GM23338 (cell line): Measurements from ENCODE around the gene ZNF469. TPM values are rescaled to one million over a fixed set of nuclear protein-coding genes. Genes with fewer than 3 reads are reported as not detected.

Experiments used
- ATAC-seq: fragments of 200-7000 bp; cut with Tn5 transposase; 3 replicates; pipeline ENCODE4 v1.9.1; 2020
- DNase-seq: peaks from one replicate; pipeline ENCODE4 v3.0.0-alpha.2; 2015; ENCODE audit warnings: low spot score
- H2AFZ ChIP-seq: fragments of 200-600 bp; sonication (generic); 2 replicates; pipeline ENCODE4 v1.8.0; 2016; ENCODE audit warnings: antibody characterized with exemption, mild to moderate bottlenecking, moderate library complexity
- H3F3A ChIP-seq: fragments of 200-600 bp; sonication (generic); replicated peaks from 2 replicates; pipeline ENCODE4 v1.8.0; 2017; ENCODE audit warnings: antibody characterized with exemption, mixed run types, low read depth
- H3K27ac ChIP-seq: fragments of 200-600 bp; sonication (generic); 2 replicates; pipeline ENCODE4 v1.6.1; 2016; ENCODE audit warnings: low read depth
- H3K27me3 ChIP-seq: fragments of 200-600 bp; sonication (generic); 2 replicates; pipeline ENCODE4 v1.8.0; 2016; ENCODE audit warnings: mild to moderate bottlenecking, mixed run types, moderate library complexity; ENCODE audit not compliant: insufficient read depth
- H3K36me3 ChIP-seq: fragments of 200-600 bp; sonication (generic); 2 replicates; pipeline ENCODE4 v1.8.0; 2016; ENCODE audit warnings: mild to moderate bottlenecking; ENCODE audit not compliant: insufficient read depth
- H3K4me1 ChIP-seq: fragments of 200-600 bp; sonication (generic); 2 replicates; pipeline ENCODE4 v1.8.0; 2016; ENCODE audit warnings: mild to moderate bottlenecking, moderate library complexity; ENCODE audit not compliant: insufficient read depth
- H3K4me2 ChIP-seq: fragments of 200-600 bp; sonication (generic); 2 replicates; pipeline ENCODE4 v1.7.1; 2017; ENCODE audit warnings: mixed run types
- H3K4me3 ChIP-seq: fragments of 200-600 bp; sonication (generic); 2 replicates; pipeline ENCODE4 v1.6.1; 2016; ENCODE audit warnings: mixed run types
- H3K79me2 ChIP-seq: fragments of 200-600 bp; sonication (generic); replicated peaks from 2 replicates; pipeline ENCODE4 v1.8.0; 2017; ENCODE audit warnings: mild to moderate bottlenecking; ENCODE audit not compliant: insufficient read depth
- H3K9me2 ChIP-seq: fragments of 200-600 bp; sonication (generic); 2 replicates; pipeline ENCODE4 v1.8.0; 2017; ENCODE audit not compliant: insufficient read depth
- H4K20me1 ChIP-seq: fragments of 200-600 bp; sonication (generic); replicated peaks from 2 replicates; pipeline ENCODE4 v1.8.0; 2017; ENCODE audit warnings: mild to moderate bottlenecking; ENCODE audit not compliant: insufficient read depth
- H3K27ac Mint-ChIP-seq: 2 replicates; pipeline ENCODE4 v1.8.0; 2020; ENCODE audit warnings: inconsistent platforms, mild to moderate bottlenecking, moderate library complexity, mixed read lengths
- H3K27me3 Mint-ChIP-seq: 3 replicates; pipeline ENCODE4 v1.8.0; 2022; ENCODE audit warnings: low read depth, mild to moderate bottlenecking, moderate library complexity, mixed read lengths, inconsistent platforms; ENCODE audit not compliant: insufficient read depth, poor library complexity
- H3K36me3 Mint-ChIP-seq: 3 replicates; pipeline ENCODE4 v1.8.0; 2021; ENCODE audit warnings: low read depth, mild to moderate bottlenecking, inconsistent platforms, moderate library complexity, mixed read lengths
- H3K4me1 Mint-ChIP-seq: 3 replicates; pipeline ENCODE4 v1.8.0; 2020; ENCODE audit warnings: mild to moderate bottlenecking, inconsistent platforms, mixed read lengths
- H3K4me3 Mint-ChIP-seq: 3 replicates; pipeline ENCODE4 v1.8.0; 2021; ENCODE audit warnings: moderate library complexity, mild to moderate bottlenecking, inconsistent platforms, mixed read lengths
- H3K9me3 Mint-ChIP-seq: 3 replicates; pipeline ENCODE4 v1.8.0; 2020; ENCODE audit warnings: moderate library complexity, mild to moderate bottlenecking, inconsistent platforms, mixed read lengths
- CREB1 ChIP-seq: fragments of 250-450 bp; sonication (Bioruptor Pico); IDR thresholded peaks from 2 replicates; pipeline ENCODE4 v1.5.0; 2020; ENCODE audit warnings: low read depth, mild to moderate bottlenecking, moderate library complexity
- EZH2 ChIP-seq: fragments of 200-600 bp; sonication (generic); IDR thresholded peaks from one replicate; pipeline ENCODE4 v1.8.0; 2017; ENCODE audit warnings: antibody characterized with exemption, mild to moderate bottlenecking, low read depth; ENCODE audit not compliant: unreplicated experiment
- EZH2phosphoT487 ChIP-seq: fragments of 200-600 bp; sonication (generic); IDR thresholded peaks from one replicate; pipeline ENCODE4 v1.8.1; 2018; ENCODE audit warnings: antibody characterized with exemption; ENCODE audit not compliant: unreplicated experiment
- JUNB ChIP-seq: IDR thresholded peaks from one replicate; pipeline ENCODE4 v1.6.1; 2016; ENCODE audit warnings: antibody characterized with exemption; ENCODE audit not compliant: unreplicated experiment
- NANOG ChIP-seq: IDR thresholded peaks from 2 replicates; pipeline ENCODE4 v1.6.1; 2016; ENCODE audit warnings: antibody characterized with exemption, borderline replicate concordance
- POLR2AphosphoS5 ChIP-seq: IDR thresholded peaks from 2 replicates; pipeline ENCODE4 v1.6.1; 2016; ENCODE audit warnings: antibody characterized with exemption, low read depth
- REST ChIP-seq: IDR thresholded peaks from one replicate; pipeline ENCODE4 v1.6.1; 2018; ENCODE audit warnings: antibody characterized with exemption; ENCODE audit not compliant: unreplicated experiment
- STAT1 ChIP-seq: IDR thresholded peaks from one replicate; pipeline ENCODE4 v1.6.1; 2016; ENCODE audit warnings: antibody characterized with exemption; ENCODE audit not compliant: unreplicated experiment
- ZNF114 ChIP-seq: fragments of 250-450 bp; sonication (Bioruptor Pico); IDR thresholded peaks from 2 replicates; pipeline ENCODE4 v1.5.0; 2020; ENCODE audit warnings: mild to moderate bottlenecking, moderate library complexity
- ZNF331 ChIP-seq: fragments of 250-450 bp; sonication (Bioruptor Pico); IDR thresholded peaks from 2 replicates; pipeline ENCODE4 v1.5.0; 2020; ENCODE audit warnings: low read depth, mild to moderate bottlenecking, moderate library complexity
- polyA plus RNA-seq: library from polyadenylated mRNA; unstranded; fragments of >200 nt; fragmentation: Nextera tagmentation; extraction: Ambion mirVana; gene quantifications from 2 replicates; pipeline ENCODE4 v1.2.1, GENCODE V29; 2016
- total RNA-seq: library from RNA; depleted of rRNA; stranded (reverse); fragments of >200 nt; shearing (Covaris generic); gene quantifications from 2 replicates; pipeline ENCODE4 v1.2.3, GENCODE V29; 2014
- TF ChIP-seq, protein P1 (sequence below): IDR thresholded peaks from 2 replicates; pipeline ENCODE4 v1.6.1; 2016; ENCODE audit warnings: antibody characterized with exemption
- TF ChIP-seq, protein P2 (sequence below), 2 experiments: fragments of 200-600 bp in 1 of 2; sonication (generic) in 1 of 2; conservative IDR thresholded peaks; 2 replicates each; pipeline versions ENCODE4 v1.5.1 to v1.6.1; 2016 to 2017; ENCODE audit warnings: antibody characterized with exemption in 2 of 2, low read depth in 2 of 2, mild to moderate bottlenecking in 2 of 2, moderate library complexity in 1 of 2

Gene ZNF469
- total and polyA plus RNA-seq, 2 experiments from 2014 or later, result 0.23 to 1.9 TPM

GRCh38 chr16:88415713-88416323, 33.1 kb downstream of the ZNF469 start:
- Mint-ChIP-seq H3K27me3 (peaks cover 6% of the 10 kb centered on the region), H3K4me3 (no peak overlapping the region), H3K4me1 (no peaks in the 10 kb centered on the region), H3K36me3 (no peaks in the 10 kb centered on the region), H3K9me3 (no peaks in the 10 kb centered on the region), H3K27ac (no peak overlapping the region)
- H3K9me2 ChIP-seq, result no peaks in the 10 kb centered on the region
- H3K4me2 ChIP-seq, result no peak overlapping the region
- no peaks in the 10 kb centered on the region for H3K36me3 ChIP-seq
- H2AFZ ChIP-seq, result no peak overlapping the region
- no peaks in the 10 kb centered on the region for H3K27me3 ChIP-seq
- H3K4me3 ChIP-seq, result no peak overlapping the region
- no peaks in the 10 kb centered on the region for H3K4me1 ChIP-seq
- no peak for ATAC-seq
- DNase-seq, result no peak
- H3F3A ChIP-seq, result no peaks in the 10 kb centered on the region
- no peak overlapping the region for H3K27ac ChIP-seq
- no peaks in the 10 kb centered on the region for H3K79me2 ChIP-seq
- H4K20me1 ChIP-seq, result no peaks in the 10 kb centered on the region
- TF ChIP-seq EZH2phosphoT487, result no peak
- TF ChIP-seq NANOG, result no peak
- TF ChIP-seq EZH2, result no peak
- TF ChIP-seq CREB1, result no peak

DNA sequence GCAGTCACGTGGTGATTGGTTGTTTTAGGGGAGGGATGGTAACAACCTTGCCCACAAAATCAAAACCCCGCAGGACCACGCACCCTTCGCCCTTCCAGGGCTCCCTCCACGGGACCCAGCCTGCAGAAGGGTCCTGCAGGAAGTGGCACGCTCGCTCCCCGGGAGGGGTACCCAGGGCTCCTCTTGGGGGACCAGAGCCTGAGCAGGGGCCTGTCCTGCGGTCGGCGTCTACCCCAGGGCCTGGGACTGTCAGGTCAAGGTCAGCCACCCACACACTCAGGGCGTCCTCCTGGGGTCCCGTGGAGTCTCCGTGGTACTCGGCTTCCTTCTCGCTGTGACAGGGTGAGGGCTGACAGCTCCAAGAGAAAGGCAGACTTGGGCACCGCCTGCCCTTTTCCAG, 33.9 kb downstream of the ZNF469 start:
- H3K9me2 ChIP-seq, result no peaks in the 10 kb centered on the region
- ATAC-seq (no peak), DNase-seq (no peak)
- Mint-ChIP-seq H3K36me3 (no peaks in the 10 kb centered on the region), H3K4me1 (no peaks in the 10 kb centered on the region), H3K27me3 (peaks cover 4% of the 10 kb centered on the region), H3K27ac (no peak overlapping the region), H3K9me3 (no peaks in the 10 kb centered on the region), H3K4me3 (no peak overlapping the region)
- no peaks in the 10 kb centered on the region for H4K20me1 ChIP-seq
- no peaks in the 10 kb centered on the region for H3K27me3 ChIP-seq
- no peaks in the 10 kb centered on the region for H3F3A ChIP-seq
- no peak overlapping the region for H3K4me3 ChIP-seq
- H2AFZ ChIP-seq, result no peak overlapping the region
- no peaks in the 10 kb centered on the region for H3K4me1 ChIP-seq
- no peak overlapping the region for H3K27ac ChIP-seq
- no peaks in the 10 kb centered on the region for H3K79me2 ChIP-seq
- no peaks in the 10 kb centered on the region for H3K36me3 ChIP-seq
- H3K4me2 ChIP-seq, result no peak overlapping the region
- TF ChIP-seq, protein P1, sequence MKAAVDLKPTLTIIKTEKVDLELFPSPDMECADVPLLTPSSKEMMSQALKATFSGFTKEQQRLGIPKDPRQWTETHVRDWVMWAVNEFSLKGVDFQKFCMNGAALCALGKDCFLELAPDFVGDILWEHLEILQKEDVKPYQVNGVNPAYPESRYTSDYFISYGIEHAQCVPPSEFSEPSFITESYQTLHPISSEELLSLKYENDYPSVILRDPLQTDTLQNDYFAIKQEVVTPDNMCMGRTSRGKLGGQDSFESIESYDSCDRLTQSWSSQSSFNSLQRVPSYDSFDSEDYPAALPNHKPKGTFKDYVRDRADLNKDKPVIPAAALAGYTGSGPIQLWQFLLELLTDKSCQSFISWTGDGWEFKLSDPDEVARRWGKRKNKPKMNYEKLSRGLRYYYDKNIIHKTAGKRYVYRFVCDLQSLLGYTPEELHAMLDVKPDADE, result no peak
- TF ChIP-seq REST (no peak), CREB1 (no peak), NANOG (no peak), ZNF114 (CRISPR knock-in tag) (no peak), EZH2 (no peak), ZNF331 (CRISPR knock-in tag) (no peak), JUNB (no peak), POLR2AphosphoS5 (no peak), EZH2phosphoT487 (no peak), STAT1 (no peak)
- TF ChIP-seq, protein P2, sequence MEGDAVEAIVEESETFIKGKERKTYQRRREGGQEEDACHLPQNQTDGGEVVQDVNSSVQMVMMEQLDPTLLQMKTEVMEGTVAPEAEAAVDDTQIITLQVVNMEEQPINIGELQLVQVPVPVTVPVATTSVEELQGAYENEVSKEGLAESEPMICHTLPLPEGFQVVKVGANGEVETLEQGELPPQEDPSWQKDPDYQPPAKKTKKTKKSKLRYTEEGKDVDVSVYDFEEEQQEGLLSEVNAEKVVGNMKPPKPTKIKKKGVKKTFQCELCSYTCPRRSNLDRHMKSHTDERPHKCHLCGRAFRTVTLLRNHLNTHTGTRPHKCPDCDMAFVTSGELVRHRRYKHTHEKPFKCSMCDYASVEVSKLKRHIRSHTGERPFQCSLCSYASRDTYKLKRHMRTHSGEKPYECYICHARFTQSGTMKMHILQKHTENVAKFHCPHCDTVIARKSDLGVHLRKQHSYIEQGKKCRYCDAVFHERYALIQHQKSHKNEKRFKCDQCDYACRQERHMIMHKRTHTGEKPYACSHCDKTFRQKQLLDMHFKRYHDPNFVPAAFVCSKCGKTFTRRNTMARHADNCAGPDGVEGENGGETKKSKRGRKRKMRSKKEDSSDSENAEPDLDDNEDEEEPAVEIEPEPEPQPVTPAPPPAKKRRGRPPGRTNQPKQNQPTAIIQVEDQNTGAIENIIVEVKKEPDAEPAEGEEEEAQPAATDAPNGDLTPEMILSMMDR (conservative IDR thresholded peaks at IDR 0.05; ENCODE audit: low read depth in 2 of 2), result no peak
